ENCODE data around the gene BPIFA1. TPM values are rescaled to one million over a fixed set of nuclear protein-coding genes. Genes with fewer than 3 reads are reported as not detected.
A peak's percentile ranks its signal among the peaks of the same experiment; 100 is the strongest.

Gene BPIFA1
- total RNA-seq, result not detected

- no peak for DNase-seq
Measured at GRCh38 chr20:33235696-33236095, at the start of gene BPIFA1. BPIFA1 (plus strand) TSS chr20:33235996; CDS start chr20:33237712, 1,716 bp downstream.

- DNase-seq, result no peak
Measured at GRCh38 chr20:33187491-33187890, 48.3 kb upstream of the BPIFA1 start.

DNA sequence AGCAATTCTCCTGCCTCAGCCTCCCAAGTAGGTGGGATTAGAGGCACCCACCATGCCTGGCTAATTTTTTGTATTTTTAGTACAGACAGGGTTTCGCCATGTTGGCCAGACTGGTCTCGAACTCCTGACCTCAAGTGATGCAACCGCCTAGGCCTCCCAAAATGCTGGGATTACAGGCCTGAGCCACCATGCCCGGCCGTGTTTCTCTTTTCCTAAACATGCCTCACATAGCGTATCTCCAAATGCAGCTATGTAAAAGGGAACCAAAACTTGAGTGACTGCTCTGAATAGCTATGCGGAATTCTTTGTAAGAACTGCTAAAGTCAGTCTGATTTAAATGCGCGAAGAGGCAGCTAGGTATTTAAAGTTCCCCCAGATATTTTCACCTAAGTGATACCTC lies 47.4 kb upstream of the BPIFA1 start:
- no peak for DNase-seq

DNA sequence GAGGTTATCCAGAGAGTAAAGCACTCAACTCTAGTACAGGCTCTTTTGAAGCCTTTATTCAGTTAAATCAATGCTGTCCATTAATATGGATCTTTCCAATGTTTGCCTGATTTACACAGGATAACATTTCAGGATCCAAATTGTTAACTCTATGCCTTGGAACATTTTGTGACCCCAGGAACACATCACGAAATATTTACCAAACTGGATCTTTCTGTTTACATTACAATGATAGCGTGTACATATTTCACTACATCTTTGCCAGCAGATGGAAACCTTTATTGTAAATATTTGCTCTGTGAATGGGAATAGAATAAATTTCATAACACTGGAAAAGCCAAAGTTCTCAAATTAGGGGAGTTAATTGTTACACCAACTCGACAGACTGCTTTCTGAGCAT lies 44.3 kb upstream of the BPIFA1 start:
- no peak for DNase-seq

- DNase-seq, result no peak
Measured at GRCh38 chr20:33191955-33192354, 43.8 kb upstream of the BPIFA1 start.

- no peak for DNase-seq
Measured at GRCh38 chr20:33192912-33193501, 42.8 kb upstream of the BPIFA1 start.

GRCh38 chr20:33199026-33199425 lies 36.8 kb upstream of the BPIFA1 start:
- no peak for DNase-seq

- no peak for DNase-seq
Measured at GRCh38 chr20:33202451-33202850, 33.3 kb upstream of the BPIFA1 start.

GRCh38 chr20:33203444-33203843 lies 32.4 kb upstream of the BPIFA1 start:
- DNase-seq, result no peak

DNA sequence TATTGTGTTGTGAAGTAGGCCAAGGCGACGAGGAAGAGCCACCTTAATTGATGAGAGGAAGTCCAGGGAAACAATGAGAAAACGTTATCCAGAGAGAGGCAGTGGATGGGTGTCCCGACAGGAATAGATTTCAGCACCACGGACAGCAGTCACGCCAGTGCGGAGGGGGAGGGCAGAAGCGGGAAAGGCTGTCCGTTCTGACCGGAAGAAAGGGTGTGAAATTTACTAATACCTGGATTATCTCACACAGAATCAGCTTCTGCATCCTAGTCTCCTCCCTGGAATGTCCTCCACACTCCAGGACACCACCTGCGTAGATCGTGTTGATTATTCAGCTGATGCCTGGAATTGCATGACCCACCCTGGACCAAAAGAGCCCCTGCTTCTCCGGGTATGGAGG lies 26.0 kb upstream of the BPIFA1 start:
- peak; percentile 8 for DNase-seq

GRCh38 chr20:33210371-33210770 lies 25.4 kb upstream of the BPIFA1 start:
- DNase-seq, result no peak

GRCh38 chr20:33211817-33212424 lies 23.9 kb upstream of the BPIFA1 start:
- no peak for DNase-seq

DNA sequence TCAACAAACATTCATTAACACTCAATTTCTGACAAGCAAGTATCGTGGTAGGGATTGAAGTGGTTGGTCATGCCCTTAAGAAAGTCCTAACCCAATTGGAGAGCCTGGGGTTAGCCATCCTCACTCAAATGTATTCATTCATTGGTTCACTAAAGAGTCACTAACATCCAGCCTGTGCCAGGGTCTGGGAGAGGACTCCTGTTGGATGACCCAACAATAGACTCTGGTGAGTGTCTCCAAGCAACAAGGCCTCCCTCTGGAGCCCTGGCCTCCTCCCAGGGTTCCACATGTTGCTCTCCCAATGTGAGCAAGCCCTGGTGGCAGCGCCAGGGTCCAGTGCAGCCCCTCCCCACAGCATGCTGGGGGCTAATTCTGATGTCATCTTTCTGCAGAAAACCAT lies 18.7 kb upstream of the BPIFA1 start, which contains the start of gene BPIFA3:
Gene BPIFA3 (plus strand): TSS at position 301 of the 400 bp plus-strand sequence. CDS start 185 bp downstream, outside the sequence.
- no peak for DNase-seq

DNA sequence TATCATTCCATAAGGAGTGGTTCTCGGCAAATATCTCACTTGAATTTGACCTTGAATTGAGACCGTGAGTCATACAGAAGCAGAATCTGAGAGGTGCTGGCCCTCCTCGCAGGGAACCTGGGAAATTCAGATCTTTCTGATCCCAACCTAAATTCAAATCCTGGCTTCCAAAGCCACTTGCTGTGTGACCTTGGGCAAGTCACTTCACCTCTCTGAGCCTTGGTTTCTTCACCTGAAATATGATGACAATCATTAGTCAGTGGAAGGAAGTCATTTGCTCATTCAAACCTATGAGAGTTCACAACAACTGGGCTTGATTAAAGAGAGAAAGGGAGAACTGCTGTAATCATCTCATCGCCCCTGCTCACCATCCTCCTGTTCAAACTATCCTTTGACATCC lies 11.4 kb upstream of the BPIFA1 start:
- no peak for DNase-seq

DNA sequence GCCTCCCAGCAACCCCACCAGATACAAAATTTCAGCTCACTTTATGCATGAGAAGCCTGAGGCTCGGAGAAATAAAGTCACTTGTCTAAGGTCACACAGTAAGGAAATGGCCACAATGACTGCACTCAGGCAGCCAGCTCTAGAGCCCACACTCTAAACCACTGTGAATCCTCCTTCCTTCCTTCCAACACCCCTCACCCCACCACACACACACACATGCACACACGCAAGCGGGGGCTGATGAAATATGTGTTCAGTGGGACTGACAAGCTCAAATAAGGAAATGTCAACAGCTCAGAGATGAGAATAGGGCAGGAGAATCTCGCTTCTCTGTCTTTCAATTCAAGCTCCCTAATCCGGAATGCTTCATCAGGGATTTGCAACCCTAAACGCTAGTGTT lies 6.0 kb upstream of the BPIFA1 start:
- DNase-seq, result no peak

- DNase-seq, result no peak
Measured at GRCh38 chr20:33231237-33231636, 4.6 kb upstream of the BPIFA1 start.

GRCh38 chr20:33232486-33233072 lies 3.2 kb upstream of the BPIFA1 start:
- DNase-seq, result no peak

DNA sequence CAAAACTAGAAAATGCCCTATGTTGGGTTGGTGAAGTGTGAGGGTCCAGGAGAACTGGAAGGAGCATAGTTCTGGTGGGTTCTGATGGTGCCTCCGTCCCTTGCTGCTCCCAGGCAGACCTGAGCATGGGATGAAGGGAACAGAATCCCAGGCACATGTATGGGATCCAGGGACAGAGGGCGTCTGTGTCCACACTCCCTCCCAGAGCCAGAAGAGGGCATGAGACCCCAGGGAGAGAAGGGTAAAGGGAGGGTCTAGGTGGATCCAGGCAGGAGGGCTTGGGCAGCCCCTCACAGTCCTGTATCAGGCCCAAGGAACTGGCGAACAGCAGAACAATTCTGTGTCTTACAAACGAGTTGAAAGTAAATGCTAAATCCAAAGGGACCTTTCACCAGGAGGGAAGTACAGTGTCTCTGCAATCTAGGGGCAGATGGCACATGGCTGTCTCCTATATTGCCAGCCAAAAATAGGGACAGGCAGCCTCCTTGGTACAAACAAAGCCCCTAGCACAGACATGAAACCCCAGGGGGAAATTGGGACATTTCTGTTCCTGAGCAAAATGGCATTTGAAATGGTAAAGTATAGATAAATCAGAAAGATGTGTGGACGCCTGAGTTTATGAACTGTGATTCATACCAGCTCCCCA lies 2.5 kb upstream of the BPIFA1 start:
- no peak for DNase-seq

GRCh38 chr20:33234050-33234449 lies 1.7 kb upstream of the BPIFA1 start:
- DNase-seq, result no peak

GRCh38 chr20:33236351-33236750 lies 555 bp downstream of the BPIFA1 start:
- DNase-seq, result no peak

- DNase-seq, result no peak
Measured at GRCh38 chr20:33237989-33238388, 2.2 kb downstream of the BPIFA1 start.

DNA sequence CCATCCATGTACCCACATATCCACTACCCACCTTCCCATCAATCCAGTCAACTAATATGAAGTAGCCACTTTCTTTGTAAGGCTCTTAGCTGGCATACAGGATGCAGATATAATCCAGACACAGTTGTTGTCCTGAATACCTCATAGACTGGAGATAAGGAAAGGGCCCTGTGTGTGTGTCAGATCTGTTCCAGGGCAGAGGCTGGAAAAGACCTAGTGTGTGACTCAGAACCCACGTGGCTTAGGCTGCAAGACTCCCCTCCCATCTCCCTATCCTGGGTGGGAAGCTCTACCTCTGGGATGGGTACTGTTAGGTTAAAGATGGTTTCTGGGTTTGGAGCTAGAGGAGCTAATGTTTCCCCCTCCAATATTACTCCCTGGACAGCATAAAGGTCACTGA lies 3.6 kb downstream of the BPIFA1 start:
- no peak for DNase-seq

GRCh38 chr20:33239979-33240736 lies 4.4 kb downstream of the BPIFA1 start:
- no peak for DNase-seq

Data from occipital lobe (tissue), 2 donors.